HG03457 (cell line): ENCODE measurements around the gene C1orf116.

Experiments
- ATAC-seq: cut with Tn5 transposase; IDR thresholded peaks from one replicate; pipeline ENCODE4 v1.9.1; 2021; ENCODE audit warnings: moderate number of reproducible peaks; ENCODE audit not compliant: unreplicated experiment

The C1orf116 gene

DNA sequence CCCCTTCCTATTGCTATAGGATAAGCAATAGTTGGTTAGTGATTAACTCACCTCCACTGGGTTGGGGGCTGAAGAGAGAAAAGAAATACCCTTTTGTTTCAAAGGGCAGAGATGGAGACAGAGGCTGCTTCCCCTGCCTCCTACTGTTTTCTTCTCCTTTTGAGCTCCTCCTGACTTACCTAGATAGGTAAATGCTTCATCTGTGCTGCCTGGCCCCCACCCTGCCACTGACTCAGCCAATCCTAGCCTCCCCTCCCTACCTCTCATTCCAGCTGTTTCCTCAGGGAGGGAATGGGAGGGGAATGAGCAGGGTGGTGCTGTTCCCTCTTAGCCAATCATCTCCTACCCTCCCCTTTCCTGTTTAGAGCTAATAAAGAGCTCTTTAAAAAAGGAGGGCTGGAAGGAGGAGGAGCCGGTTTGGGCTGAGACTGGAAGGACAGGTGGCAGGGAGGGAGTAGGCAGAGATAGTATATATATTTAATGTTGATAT, at the start of gene C1orf116:
Gene C1orf116, minus strand, starts transcription at position 229 of the 490 bp plus-strand sequence. CDS start 5,158 bp downstream, outside the sequence.
- no peak for ATAC-seq

DNA sequence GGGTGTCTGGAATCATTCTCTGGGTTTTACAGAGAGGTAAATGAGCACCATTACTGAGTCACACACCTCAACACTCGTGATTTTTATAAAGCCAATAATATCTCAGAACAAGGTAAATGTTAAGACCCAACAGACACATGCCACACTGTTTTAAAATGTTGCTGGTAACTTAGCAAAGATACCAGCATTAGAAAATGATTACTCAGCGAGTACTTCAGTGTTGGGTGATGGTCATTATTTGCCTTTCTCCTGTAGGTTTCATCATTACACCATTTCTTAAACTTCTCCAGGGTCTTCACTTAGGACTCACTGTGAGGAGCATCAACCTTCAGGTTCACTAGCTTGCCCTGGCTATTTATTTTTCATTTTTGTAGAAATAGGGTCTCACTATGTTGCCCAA, 49.2 kb upstream of the C1orf116 start:
- ATAC-seq, result no peak

DNA sequence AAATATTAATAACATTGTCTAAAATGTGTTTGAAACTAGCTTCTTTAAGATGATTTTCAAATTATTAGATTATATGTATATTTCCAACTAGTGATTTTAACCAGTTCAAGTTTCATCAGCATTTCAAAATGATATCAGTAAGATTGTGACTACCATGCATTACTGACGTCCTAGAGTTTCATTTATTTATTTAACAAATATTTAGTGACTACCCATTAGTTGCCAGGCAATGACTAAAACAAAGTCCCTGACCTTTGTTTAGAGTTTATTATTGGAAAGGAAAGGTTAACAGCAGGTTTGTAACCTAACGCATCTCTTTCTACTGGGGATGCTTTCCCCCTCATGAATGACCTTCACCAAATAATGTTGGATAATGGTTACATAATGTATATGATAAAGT, 48.5 kb upstream of the C1orf116 start:
- ATAC-seq, result no peak

DNA sequence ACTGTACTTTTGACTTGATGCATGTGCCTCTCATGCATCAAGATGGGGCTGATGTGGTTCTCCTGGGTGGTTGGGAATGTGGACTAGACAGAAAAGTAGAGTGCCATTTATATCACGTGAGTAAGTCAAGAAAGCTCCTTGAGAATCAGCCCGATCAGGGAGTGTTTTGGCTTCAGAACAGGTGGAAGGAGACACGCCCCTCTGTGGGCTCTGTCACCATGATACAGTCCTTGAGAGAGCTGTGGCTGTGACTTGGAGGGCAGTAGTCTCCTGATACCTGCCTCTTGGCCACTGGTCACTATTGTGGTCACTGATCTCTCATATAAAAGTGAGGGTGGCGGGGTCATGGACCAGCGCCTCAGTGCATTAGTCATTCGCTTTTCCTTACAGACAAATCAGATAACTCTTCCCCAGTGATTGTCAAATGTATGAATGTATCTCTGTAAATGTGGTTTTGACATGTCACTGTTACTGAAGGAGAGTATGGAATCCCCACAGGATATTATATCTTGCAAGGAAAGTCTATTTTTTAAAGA, 47.2 kb upstream of the C1orf116 start:
- no peak for ATAC-seq

DNA sequence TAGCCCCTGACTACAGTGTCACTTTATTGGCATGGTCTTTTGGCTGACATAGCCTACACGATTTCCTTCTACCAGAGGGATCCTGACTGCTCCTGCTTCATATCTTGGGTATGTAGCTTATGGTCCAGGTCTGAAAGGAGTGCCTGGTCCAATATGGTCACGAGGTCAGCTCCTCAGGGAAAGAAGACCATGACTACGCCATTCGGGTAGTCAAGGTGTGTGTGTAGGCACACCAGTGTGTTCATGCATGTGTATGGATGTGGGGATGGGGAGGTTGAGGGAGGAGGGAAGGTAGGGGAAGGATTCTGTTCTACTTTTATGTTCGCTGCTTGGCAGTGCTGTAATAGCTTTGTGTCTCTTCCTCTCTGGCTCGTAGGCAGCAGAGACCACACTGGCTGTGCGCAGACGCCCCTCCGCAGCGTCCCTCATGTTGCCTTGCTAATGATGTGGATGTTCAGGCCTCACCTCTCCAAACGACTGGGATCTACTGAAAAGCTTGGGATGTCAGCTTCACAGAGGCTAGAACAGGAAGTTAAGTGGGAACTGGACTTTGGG, 46.1 kb upstream of the C1orf116 start:
- no peak for ATAC-seq

DNA sequence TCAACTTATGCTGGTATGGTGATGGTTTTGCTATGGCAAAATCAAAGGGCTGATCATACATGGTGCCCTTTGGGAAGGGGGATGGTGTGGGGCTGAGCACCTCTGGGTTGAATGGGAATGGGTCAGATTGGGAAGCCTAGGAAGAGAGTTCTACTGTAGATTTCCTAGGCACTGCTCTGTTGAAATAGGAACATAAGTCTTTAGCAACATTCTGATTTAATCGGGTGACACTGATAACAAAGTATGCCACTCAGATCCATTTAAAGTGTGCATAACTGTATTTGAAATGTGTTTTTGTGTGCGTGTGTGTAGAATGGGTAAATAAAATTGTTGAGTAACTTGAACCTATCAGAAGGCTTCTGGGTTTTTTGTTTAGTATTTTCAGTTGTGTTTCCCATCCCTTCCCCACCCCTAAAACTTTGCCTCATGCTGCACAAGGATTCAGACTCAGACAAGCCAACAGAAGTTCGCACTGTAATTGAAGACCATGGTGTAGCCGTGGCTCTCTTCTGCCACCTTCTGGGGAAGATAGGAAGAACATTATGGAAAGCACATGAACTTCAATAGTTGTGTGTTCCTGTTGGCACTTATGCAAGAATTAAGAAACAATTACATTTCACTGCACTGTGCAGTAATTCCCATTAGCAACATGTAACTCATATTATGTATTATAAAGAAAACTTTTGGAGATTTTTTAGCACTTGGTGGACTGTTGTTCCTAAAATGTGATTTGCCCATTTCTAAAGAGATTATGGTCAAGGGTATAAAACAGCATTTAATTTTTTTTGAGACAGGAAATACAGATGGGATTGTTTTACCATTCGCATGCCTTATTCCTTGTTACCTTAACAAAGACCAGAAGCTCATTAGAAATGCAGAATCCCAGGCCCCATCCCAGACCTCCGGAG, 45.2 kb upstream of the C1orf116 start:
- ATAC-seq, result no peak

DNA sequence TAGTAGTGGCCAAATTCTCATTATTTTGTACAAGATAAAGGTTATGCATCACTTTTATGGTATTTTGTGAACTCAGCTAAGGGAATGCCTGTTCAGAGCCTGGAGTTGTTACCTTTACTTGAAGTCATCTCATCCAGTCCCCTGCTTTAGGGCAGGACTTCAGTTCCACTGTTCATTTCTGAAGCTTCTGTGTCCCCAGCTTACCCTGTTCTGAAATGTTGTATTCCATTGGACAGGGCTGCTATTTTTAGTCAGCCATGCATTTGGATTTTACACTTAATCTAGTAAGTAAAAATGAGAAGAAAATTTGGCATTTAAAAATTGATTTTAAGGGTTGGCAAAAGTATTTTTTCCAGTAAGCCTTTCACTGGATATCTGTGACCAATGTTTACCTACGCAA, 44.5 kb upstream of the C1orf116 start:
- ATAC-seq, result no peak

DNA sequence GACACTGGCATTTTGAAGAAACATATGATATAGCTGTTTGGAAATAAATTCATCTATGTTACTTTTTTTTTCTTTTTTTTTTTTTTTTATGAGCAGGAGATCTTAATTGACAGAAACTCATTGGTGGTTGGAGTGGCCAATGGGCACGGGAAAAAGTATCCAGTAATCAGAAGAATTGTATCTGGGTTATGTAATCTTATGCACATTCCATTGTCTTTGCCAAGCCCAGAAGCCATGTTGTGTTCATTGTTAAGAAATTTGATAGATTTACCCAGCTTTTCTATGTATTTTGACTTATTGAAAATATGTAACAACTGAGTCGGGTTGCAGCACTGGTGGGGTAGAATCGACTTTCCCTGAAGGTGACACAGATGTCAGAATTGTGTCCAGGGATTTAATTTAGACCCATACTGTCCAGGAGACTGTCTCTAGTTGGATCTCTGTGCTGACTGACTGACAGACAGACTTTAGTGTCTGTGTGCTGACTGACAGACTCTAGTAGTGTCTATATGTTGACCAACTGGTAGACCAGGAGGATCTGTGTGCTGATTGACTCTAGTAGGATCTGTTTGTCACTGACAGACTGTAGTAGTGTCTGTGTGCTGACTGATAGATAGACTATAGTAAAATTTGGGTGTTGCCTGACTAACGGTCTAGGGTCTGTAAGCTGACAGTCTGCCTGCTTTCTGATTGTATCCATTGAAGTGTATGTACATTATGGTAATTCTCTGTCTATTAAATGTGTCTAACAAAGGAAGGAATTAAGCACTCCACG, 43.8 kb upstream of the C1orf116 start:
- ATAC-seq, result no peak

DNA sequence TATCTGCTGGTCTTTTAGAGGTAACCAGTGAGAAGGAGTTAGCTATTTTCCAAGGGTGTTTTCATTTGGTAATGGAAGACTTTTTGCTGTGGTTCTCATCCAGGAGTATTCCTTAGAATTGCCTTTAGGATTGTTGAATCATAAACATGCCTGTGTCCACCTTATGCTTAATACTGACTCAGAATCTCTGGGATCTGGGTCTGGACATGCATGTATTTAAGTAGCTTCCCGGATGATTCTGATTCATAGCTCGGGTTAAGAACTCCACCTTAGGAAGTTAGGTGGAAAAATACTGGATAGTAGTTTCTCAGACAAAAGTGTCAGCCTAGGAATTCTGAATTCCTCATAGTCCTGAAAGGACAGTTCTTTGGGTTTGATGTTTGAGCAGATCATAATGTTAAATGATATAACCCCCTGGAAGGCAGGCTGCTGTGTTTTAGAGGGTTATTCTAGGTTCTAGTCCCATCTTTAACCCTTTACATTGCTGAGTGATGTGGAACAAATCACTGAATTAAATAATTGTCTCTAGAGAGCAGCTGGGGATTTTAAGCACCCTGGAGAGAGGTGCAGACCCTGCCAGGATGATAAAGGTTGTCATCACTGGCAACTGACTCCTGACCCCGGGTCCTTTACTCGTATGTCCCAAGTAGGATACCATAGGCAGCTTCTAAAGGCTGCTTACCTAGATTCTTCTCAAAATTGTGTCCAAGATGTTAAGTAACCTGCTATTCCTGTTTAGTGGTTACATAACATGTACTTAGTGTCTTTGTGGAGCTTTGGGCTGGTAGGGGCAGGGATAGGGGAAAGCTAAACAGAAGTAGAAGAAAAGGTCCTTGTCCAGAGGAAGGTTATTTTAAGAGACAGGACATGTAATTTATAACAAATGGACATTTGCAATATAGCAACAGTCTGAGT, 41.6 kb upstream of the C1orf116 start:
- no peak for ATAC-seq

DNA sequence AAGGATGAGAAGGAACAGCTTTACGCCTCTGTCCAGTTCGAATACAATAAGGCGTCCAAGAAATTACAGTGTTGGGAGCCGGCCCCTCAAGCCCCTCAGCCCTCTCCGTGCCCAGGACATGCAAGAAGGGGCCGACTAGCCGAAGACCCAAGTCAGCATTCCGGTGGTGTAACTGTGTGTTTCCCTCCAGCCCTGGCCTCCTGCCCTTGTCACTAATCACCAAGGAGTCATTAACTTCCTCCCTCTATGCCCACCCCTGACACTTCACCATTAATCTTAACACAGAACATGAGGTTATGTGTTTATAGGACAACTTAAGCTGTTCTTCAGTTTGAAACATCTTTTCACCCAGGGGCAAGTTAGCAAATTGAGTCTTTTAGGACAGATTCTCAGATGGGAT, 39.7 kb upstream of the C1orf116 start:
- no peak for ATAC-seq

DNA sequence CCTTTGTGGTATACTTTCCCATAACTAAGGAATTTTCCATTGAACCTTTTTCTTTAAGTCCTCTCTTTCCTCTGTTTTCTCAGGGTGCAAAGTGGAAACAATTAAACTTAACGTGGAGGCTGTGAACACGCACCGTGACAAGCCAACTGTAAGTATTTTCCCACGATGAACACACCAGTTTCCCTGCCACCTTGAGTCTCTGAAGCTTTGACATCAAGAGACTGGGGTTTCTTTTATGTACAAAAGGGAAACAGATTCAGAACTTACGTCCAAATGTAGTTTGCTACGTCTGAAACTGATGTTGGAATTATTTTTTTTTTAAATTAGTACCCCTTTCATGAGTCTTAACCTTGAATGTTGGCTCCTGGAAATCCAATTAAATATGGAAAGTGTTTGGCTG, 38.9 kb upstream of the C1orf116 start:
- ATAC-seq, result no peak

DNA sequence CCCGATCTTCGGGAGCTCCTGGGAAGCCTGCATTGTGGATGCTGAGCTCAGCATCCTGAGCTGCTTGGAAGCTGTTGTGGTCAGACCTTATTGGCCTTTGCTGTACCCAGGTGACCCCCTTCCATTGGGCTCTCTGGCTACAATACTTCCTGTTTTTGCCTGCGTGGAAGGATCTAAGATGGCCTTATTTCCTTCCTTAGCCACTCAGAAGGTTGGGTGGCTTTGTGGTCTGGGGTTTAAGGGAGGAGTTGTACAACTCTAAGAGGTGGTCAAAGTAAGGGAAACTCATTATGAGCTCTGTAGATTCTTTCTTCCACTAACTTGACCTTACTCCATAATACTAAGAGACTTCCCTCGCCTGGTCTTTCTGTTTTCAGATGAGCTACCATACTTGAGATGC, 38.3 kb upstream of the C1orf116 start:
- ATAC-seq, result no peak

DNA sequence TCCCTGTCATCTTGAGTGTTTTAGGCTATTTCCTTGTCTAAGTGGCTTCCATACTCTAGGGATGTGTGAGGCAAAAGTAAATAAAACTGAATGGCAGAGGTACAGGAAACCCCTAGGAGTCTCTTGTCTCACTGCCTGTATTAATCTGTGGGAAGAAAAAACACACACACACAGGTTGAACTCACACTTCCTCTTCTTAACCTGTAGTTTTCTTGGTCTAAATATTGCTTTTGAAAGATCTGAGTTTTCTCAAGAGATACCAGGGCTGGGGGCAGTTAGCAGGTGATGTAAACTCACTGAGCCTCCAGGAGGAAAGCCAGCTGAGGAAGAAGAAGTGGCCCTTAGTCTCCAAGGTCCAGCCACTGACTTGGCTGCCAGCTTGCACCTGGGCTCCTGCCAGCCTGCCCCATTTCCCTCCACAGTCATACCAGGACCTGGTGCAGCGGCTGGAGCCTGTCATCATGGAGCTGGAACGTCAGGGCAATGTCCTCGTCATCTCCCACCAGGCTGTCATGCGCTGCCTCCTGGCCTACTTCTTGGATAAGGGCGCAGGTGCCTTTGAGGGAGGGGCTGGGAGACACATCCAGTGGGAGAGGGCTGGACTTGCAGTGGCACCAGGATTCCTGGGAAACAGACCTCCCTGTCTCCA, 37.4 kb upstream of the C1orf116 start:
- no peak for ATAC-seq

DNA sequence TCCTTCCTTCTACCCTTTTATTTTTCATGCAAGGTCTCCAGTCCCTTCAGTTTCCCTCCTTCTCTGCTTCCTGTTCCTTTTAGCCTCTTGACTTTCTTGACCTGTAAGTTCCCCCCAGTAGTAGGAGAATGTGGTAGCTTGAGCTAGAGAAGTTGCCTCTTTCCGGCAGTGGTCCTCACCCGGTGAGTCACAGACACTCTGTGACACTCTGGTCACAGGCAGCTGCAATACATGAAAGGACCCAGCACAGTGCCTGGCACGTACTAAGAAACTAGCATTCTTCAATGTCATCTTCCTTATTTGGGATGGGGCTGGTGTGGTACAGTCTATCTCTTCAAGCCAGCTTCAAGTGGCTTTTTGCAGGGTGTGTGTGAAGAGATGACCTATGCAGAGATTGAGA, 36.5 kb upstream of the C1orf116 start:
- no peak for ATAC-seq

DNA sequence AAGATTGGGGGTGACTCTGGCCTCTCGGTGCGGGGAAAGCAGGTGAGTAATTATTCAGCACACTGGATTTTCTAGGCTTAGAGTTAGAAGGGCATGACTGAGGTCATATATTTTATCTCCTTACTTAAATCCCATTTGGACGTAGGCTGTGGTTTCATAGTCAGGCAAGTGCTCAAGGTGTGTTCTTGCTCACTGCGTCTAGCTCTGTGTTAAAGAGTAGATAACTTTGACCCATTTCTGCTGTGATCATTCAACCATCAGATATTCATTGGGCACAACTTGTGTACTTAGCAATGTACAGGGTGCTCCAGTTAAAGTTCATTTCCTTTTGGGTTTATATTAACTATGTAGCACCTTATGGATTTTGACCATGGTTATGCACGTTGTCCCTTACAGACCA, 35.1 kb upstream of the C1orf116 start:
- no peak for ATAC-seq

DNA sequence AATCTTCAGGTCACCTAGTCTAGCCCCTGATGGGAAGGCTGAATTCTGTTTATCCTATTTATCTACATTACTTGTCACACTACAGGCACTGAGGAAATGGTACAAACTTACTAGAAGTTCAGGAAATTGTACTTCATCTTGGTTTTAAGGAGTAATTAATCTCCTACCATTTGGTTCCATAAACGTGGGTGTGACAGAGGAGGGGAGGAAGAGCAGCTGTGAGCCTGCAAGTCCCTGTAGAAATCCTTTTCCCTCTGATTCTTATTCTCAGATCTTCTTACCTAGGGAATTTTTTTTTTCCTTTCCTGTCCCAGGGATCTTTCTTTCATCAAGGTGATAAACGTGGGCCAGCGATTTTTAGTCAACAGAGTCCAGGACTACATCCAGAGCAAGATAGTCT, 34.6 kb upstream of the C1orf116 start:
- no peak for ATAC-seq

DNA sequence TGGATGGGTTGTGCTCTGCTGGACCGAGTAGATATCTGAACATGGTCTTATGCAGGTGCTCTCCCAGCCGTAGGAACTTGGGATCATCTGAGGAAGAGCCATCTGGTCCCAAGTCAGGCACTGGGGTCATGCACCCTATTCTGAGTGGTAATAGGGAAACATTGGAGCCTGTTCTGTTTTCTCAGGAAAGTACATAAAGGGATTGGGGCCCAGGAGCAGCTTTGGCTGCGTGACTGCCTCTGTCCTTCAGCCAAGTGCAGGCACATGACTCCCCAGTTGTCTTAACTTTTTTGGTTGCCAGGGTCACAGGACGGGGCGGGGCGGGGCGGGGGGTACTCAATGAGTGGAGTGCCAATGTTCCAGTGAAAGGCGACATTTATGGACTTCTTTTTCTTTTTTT, 32.0 kb upstream of the C1orf116 start:
- ATAC-seq, result no peak

DNA sequence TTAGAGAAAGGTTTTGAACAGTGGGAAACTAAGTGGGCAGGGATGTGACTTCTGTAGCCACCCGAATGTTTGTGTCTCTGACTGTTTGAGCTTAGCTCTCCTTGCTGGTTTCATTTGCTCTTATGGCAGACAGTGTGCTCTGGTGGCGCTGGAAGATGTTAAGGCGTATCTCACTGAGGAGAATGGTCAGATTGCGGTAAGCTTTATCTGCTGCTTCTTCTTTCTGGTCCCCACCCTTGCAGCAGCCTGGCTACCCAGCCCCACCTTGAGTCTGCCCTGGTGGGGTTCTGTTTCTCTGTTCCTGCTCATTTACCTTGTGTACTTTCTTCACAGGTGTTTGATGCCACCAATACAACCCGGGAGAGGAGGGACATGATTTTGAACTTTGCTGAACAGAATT, 30.5 kb upstream of the C1orf116 start:
- no peak for ATAC-seq

DNA sequence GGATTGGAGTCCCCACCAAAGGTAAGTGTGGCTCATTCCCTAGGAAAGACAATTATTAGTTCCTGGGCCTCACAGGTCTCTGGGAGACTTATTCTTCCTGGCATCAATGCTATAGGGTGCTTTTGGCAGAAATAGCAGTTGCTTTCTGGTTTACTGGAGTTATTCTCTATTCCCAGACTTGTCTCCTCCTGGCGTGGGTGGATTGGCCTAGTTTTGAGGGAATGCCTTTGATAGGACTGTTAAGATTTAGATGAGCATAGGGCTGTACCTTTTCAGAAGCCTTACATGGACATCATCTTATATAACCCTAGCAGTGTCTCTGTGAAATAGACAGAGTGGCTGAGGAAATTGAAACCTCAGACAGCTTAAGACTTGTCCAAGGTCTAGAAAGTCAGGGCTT, 29.5 kb upstream of the C1orf116 start:
- ATAC-seq, result no peak

DNA sequence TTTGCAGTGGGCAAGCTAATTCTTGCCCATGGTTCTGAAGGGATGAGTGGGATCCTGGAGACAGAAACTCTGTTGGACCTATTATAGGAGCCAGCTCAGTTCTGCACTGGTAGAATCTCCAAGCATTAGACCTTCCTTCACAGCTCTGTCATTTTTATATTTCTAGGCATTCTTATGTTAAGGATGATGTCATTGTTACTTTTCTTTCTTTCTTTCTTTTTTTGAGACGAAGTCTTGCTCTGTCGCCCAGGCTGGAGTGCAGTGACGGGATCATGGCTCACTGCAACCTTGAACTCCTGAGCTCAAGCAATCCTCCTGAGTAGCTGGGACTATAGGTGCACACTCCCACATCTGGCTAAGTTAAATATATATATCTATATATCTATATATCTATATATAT, 28.0 kb upstream of the C1orf116 start:
- no peak for ATAC-seq
